ENCODE data around the gene PAPOLG.
"Not testable (repeated sequence)": the region's sequence is repeated elsewhere in the genome, so short reads cannot be mapped to it uniquely, and the experiment has no call there.

Gene PAPOLG

DNA sequence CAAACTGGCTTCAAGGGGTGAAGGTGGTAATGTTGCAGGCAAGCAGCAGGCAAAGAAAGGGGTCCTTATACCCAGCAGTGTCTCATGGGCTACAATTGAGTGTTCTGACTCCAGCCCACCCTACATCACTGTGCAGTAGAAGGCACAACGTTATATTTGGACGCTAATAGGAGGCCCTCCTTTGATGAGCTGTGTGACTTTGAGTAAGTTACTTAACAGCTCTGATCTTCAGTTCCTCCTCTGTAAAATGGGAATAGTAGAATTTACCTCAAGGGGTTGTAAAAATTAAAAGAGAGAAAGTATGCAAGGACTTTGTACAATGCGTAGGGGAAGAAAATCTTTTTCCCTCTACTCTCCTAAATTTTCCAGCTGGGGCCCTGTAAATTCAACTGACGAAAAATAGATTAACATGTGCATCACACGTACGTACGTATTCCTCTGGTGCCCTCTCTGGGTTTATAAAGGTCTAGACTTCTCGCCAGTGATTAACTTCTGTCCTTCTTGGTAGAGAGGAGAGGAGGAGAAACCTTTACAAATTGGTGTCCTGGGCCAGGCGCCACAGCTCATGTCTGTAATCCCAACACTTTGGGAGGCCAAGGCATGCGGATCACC, 67.7 kb downstream of the PAPOLG start:
- no peak for DNase-seq

DNA sequence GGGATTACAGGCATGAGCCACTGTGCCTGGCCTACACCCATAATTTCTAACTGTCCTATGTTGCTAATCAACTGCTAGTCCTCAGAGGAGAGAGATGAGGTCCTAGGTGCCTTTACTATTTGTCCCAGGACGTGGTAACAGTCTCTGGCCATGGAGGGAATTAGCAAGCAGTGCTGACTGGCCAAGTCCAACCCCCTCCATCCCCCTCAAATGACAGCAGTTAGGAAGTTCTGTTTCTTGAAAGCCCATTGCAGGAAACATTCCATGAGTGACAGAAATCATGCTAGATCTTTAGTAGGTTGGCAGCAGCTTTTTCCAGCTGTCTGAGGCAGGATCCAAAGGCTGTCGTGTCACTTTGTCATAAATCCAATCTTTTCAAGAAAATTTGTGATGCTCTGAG, 69.6 kb downstream of the PAPOLG start:
- DNase-seq: no peak

DNA sequence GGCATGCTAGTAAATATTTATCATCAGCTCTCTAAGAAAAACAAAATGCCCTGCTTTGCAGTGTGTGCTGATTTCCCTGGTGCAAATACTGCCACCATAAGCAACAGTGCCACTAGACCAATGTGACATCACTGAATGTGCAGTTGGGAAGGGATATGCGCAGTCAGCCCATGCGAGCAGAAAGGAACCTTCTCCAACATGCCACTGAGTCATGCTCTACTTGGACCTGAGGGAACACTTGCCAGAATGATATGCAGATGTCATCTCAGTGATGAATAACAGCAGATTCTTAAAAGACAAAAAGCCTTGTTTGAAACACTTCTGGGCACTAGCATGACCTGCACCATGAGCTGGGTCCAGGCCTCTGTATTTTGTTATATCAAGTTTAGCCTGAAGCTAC, 70.0 kb downstream of the PAPOLG start:
- DNase-seq: no peak

DNA sequence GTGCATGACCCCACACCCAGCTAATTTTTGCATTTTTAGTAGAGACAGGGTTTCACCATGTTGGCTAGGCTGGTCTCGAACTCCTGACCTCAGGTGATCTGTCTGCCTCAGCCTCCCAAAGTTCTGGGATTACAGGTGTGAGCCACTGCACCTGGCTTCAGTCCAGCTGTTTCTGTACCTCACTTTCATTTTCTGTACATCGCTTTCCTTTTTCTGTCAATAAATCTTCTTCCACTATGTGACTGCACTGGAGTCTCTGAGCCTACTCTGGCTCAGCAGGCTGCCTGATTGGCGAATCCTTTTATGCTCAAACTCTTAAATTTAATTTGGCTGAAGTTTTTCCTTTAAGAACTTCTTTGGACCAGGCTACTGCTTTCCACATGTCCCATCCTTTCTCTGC, 70.8 kb downstream of the PAPOLG start:
- not testable (repeated sequence) for DNase-seq

DNA sequence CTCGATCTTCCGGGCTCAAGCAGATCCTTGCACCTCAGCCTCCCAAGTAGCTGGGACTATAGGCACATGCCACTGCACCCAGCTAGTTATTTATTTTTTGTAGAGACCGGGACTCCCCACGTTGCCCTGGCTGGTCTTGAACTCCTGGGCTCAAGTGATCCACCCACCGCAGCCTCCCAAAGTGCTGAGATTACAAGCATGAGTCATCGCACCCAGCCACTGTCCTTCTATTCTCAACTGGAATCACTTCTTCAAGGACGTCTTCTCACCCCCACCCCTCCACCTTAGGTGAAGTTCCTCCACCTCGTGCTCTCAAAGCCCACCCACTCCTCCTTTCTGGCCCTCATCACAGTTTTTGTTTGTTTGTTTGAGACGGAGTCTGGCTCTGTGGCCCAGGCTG, 71.3 kb downstream of the PAPOLG start:
- no peak for DNase-seq

DNA sequence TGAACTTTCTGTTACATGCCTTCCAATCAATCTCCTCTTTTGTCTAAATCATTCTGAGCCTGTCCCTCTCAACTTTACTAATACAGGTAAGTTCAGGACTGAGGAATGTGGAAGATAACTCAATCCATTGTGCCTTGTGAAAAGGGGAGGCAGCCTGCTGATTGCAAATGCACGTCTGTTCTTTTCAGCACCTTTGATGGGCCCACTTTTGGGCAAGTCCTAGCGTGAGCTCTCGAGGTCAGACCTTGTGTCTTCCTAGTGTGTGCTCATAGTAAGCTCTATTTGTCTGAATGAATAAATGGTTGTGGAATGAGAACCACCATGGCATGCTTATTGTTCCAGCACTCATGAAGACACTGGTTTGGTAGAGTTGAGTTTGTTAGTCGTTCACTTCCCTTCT, 74.9 kb downstream of the PAPOLG start:
- no peak for DNase-seq

DNA sequence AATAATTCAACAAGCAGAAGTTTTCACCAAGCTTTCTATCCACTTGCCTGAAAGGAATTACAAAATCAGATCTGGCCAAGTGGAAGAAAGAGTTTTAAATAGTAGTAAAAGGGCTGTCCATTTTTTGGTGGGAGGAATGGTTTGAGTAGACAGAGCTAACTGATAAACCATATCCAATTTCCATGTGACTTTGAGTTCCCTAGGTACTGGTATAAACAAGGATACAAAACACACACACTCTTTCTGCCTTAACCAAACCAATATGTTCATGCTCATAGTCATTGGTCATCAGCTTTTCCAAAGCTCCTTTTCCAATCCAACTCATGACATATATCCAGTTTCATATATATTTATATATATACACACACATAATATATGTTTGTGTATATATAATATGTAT, 75.9 kb downstream of the PAPOLG start:
- DNase-seq: no peak

DNA sequence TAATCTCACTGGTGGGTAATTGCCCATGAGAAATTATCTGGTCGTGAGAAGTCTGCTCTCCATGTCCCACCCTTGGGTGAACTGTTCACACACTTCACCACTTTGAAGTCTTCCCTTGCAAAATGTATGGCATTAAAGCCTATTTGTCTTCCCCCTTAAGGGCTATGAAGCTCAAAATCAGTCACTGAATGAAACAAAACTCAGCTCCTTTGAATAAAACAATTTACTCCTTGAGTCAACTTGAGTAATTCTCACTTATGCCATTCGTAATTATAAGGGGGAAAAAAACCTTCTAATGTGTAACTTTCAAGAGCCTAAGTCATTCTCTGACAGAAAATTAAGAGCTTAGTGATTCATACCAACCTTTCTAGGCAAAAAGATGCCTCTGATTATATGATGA, 76.6 kb downstream of the PAPOLG start:
- no peak for DNase-seq

DNA sequence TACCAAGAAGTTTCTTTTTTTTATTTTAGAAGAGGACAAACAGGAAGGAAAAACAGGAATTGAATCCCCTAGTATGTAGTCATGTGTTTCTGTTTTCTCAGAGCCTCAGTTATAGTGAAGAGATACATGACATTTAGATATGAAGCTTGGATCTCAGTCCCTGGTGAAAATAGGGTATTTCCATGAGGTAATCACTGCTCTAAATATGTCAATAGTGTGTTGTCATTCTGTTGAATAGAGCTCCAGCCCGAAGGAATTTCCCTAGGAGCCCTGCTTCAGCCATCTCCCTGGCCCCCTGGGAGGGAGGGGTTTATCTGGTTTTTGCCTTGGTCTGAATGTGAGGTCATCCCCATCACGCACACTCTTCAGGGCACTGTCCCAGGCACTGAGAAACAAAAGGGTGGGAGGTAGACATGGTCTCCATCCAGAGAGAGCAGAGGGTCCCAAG, 78.2 kb downstream of the PAPOLG start:
- no peak for DNase-seq

DNA sequence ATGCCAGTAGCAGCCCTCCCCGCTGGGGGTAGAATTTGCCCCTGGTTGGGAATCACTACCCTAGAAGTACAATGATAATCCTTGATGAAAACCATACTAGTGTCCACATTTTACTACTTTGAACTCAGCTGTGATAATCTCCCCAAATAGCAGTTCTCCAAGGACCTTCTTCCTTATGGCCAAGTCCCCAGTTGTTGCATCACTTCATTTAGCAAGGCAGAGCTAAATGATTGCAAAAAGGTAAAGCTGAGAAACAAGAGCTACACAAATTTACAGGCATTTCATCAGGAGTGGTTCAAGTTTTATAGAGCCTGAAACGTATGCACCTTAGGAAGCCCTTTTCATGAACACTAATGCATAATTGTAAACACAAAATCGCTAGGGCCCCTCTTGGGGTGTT, 80.4 kb downstream of the PAPOLG start:
- no peak for DNase-seq

DNA sequence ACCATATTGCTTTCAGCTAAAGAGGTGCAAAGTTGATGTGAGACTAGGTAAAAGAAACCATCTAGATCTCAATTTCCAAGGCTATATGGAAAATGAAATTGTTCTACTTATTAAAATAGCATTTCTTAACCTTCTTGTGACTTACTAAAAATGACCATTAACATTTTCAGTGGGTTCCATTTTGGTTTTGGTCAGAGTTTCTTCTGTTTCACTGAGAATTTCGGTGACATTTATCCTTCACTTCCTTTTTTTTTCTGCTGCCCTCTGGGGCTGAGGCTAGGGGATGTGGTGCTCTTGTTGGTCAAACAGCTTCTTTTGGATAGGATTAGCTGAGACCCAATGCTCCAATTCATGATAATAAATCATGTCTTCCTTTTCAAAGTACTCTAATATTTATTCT, 81.1 kb downstream of the PAPOLG start:
- DNase-seq: no peak

DNA sequence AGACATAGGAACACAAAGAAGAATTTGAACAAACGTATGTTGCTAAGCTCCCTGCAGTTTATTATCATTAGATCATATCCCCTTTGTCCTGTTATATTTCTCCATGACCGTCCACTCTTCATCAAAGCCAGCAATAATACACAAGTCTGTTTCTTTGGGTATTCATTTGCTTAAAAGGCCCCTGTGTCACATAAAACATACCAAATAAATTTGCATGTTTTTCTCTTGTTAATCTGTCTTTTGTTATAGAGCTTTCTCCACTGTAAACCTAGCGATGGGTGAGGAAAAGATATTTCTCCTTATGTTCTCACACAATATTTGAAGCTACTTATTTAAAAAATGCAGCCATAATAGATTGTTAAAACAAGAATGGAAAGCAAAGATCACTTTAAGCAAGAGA, 82.4 kb downstream of the PAPOLG start:
- DNase-seq: no peak

DNA sequence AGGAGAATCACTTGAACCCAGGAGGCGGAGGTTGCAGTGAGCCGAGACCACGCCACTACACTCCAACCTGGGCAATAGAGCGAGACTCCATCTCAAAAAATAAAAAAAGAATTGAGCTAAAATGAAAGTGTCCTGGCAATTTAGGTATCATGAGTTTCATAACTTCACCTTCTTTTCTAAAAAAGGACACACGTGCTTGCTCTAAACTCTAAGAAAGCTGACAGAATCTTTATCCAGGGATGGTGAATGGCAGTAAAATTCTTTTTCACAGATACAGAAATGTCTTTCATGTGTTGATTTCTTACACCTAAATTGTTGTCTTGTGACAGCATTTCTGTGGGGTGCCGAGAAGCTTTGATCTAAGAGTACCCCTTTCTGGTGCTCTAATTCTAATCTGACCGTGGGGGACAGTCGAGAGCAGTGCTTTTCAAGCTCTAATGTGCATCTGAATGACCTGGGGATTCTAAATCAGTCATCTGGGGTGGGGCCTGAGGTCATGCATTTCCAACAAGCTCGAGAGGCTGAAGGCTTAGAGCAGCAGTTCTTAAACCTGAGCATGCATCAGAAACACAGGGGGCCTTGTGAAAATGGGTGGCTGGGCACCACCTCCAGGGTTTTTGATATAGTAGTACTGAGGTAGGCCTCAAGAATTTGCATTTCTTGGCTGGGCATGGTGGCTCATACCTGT, 83.2 kb downstream of the PAPOLG start:
- DNase-seq: no peak

DNA sequence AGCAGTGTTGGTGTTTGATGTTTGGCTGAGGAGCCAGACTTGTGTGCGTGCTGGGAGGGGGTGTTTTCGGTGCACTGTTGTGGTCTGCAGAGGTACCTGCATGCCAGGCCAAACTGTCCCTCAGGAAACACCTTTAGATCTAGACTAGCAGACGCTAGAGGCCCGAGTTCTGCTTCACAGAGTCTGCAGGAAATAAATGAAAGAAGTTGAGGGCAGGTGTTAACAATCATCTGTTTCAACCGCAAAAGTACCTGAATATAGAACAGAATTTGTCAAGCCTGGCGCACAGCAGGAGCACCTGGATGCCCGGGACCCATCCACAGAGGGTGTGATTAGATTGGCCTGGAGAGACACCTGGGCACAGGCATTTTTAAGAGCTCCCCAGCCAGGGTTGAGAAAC, 84.8 kb downstream of the PAPOLG start:
- DNase-seq: no peak

DNA sequence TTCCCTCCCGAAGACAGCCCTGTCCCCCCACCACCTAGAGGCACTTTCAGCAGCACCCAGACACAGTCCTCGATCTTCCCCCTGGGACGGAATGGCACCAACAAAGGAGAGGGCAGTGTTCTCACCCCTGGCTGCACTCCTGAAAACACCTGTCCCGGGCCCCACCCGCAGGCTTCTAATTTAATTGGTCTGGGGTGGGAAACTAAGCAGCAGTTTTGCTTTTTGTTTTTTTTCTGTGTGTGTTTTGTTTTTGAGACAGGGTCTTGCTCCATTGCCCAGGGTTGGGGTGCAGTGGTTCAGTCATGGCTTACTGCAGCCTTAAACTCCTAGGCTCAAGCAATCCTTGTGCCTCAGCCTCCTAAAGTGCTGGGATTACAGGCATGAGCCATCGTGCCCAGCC, 86.9 kb downstream of the PAPOLG start:
- DNase-seq: no peak

DNA sequence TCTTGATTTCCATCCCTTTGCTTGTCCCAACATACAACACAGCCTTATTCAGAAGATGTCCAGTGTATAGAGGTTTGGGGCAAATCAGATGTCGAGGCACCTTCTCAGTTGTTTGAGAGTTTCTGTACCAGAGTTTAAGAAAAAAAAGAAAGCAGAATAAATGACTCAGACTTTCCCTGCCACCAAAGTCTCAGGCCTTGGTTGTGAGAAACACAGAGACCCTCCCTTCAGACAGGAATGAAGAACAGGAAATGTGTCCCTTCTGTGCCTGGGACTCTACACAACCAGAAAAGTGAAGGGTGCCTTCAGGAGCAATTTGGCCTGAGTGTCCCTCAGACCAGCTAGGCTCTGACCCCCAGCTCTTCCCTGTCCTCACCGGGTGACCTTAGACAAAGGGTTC, 88.0 kb downstream of the PAPOLG start:
- no peak for DNase-seq

DNA sequence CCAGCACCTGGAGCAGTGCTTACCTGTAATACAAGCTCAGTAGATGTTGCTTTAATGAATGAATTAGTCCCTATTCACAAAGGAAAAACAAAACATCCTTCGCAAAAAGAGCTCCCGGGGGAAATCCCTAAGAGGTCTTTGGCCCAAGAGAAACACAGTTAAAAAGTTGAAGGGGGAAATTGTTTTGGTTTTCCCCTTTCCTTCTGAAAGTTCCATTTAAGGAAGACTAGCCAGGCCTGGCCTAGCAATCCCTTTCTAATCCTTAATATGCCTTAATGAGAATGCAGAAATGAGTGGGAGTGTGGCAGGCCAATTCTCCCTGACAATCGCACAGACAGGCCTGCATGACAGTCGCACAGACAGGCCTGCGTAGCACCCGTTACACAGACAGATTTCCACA, 91.8 kb downstream of the PAPOLG start:
- DNase-seq: no peak
